Measurements from ENCODE around the gene IMMP2L.
A peak's percentile ranks its signal among the peaks of the same experiment; 100 is the strongest.

IMMP2L gene

GRCh38 chr7:111529507-111530355, 32.6 kb downstream of the IMMP2L start:
- TF ChIP-seq EZH2 (IDR thresholded peaks at IDR 0.05; ENCODE audit: borderline replicate concordance, low read depth, low read length, severe bottlenecking) = no peak
- TF ChIP-seq, protein P1, sequence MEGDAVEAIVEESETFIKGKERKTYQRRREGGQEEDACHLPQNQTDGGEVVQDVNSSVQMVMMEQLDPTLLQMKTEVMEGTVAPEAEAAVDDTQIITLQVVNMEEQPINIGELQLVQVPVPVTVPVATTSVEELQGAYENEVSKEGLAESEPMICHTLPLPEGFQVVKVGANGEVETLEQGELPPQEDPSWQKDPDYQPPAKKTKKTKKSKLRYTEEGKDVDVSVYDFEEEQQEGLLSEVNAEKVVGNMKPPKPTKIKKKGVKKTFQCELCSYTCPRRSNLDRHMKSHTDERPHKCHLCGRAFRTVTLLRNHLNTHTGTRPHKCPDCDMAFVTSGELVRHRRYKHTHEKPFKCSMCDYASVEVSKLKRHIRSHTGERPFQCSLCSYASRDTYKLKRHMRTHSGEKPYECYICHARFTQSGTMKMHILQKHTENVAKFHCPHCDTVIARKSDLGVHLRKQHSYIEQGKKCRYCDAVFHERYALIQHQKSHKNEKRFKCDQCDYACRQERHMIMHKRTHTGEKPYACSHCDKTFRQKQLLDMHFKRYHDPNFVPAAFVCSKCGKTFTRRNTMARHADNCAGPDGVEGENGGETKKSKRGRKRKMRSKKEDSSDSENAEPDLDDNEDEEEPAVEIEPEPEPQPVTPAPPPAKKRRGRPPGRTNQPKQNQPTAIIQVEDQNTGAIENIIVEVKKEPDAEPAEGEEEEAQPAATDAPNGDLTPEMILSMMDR (IDR thresholded peaks at IDR 0.05; ENCODE audit: borderline replicate concordance, extremely low read depth, low read length, poor library complexity, severe bottlenecking) = no peak
- no peak overlapping the region for H3K4me2 ChIP-seq (ENCODE audit: insufficient read depth, low read length)
- peaks cover 22% of the 10 kb centered on the region for H3K4me1 ChIP-seq (ENCODE audit: insufficient read depth, low read length)
- H4K20me1 ChIP-seq (ENCODE audit: insufficient read depth, low read length) = no peaks in the 10 kb centered on the region
- ATAC-seq (ENCODE audit: insufficient read depth, low read depth) = no peak
- no peak overlapping the region for H3K9ac ChIP-seq (ENCODE audit: low read depth, low read length)
- no peaks in the 10 kb centered on the region for H3K27me3 ChIP-seq (ENCODE audit: insufficient read depth, low read length, poor library complexity)
- no peak for DNase-seq
- no peak overlapping the region for H3K4me3 ChIP-seq (ENCODE audit: low read depth in 1 of 2, low read length in 2 of 2)
- H3K9me3 ChIP-seq (ENCODE audit: insufficient read depth, low read length, severe bottlenecking) = no peaks in the 10 kb centered on the region
- no peaks in the 10 kb centered on the region for H3K36me3 ChIP-seq (ENCODE audit: insufficient read depth, low read length)
- H3K27ac ChIP-seq (ENCODE audit: low read length) = no peak overlapping the region
- no peaks in the 10 kb centered on the region for H3K79me2 ChIP-seq (ENCODE audit: insufficient read depth, low read length)
- no peak overlapping the region for H2AFZ ChIP-seq (ENCODE audit: low read depth, low read length)

DNA sequence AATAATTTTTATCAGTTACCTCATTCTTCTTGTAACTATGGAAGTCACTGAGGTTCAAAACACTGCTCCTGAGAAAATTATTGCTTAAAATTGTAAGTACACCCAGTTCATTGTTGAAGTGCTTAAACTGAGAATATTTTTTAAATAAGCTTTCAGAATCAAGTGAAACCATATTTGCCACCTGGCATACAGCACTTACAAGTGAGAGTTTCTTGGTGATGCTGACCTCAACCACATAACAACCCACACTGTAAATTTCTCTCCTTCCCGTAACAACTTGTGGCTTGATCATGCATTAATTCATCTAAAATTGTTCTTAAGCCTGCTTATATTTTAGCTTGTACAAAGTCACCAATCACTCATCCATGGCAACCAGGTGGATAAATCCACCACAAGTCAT, 34.0 kb downstream of the IMMP2L start:
- ATAC-seq (ENCODE audit: insufficient read depth, low read depth) = peak; percentile 90
- Histone ChIP-seq H3K27ac (ENCODE audit: low read length) (no peak overlapping the region), H4K20me1 (ENCODE audit: insufficient read depth, low read length) (no peaks in the 10 kb centered on the region), H3K4me3 (ENCODE audit: low read depth in 1 of 2, low read length in 2 of 2) (no peak overlapping the region), H3K79me2 (ENCODE audit: insufficient read depth, low read length) (no peaks in the 10 kb centered on the region), H3K4me2 (ENCODE audit: insufficient read depth, low read length) (no peak overlapping the region), H3K9me3 (ENCODE audit: insufficient read depth, low read length, severe bottlenecking) (no peaks in the 10 kb centered on the region), H3K9ac (ENCODE audit: low read depth, low read length) (no peak overlapping the region), H3K4me1 (ENCODE audit: insufficient read depth, low read length) (peaks cover 22% of the 10 kb centered on the region), H2AFZ (ENCODE audit: low read depth, low read length) (no peak overlapping the region), H3K36me3 (ENCODE audit: insufficient read depth, low read length) (no peaks in the 10 kb centered on the region), H3K27me3 (ENCODE audit: insufficient read depth, low read length, poor library complexity) (no peaks in the 10 kb centered on the region)
- peak; percentile 16 for DNase-seq
- TF ChIP-seq, protein P1 (IDR thresholded peaks at IDR 0.05; ENCODE audit: borderline replicate concordance, extremely low read depth, low read length, poor library complexity, severe bottlenecking) = no peak
- TF ChIP-seq EZH2 (IDR thresholded peaks at IDR 0.05; ENCODE audit: borderline replicate concordance, low read depth, low read length, severe bottlenecking) = no peak

GRCh38 chr7:111527545-111527944, 34.7 kb downstream of the IMMP2L start:
- DNase-seq (no peak), ATAC-seq (ENCODE audit: insufficient read depth, low read depth) (no peak)
- H3K36me3 ChIP-seq (ENCODE audit: insufficient read depth, low read length) = no peaks in the 10 kb centered on the region
- no peak overlapping the region for H3K4me3 ChIP-seq (ENCODE audit: low read depth in 1 of 2, low read length in 2 of 2)
- no peak for TF ChIP-seq EZH2 (IDR thresholded peaks at IDR 0.05; ENCODE audit: borderline replicate concordance, low read depth, low read length, severe bottlenecking)
- TF ChIP-seq, protein P1 (IDR thresholded peaks at IDR 0.05; ENCODE audit: borderline replicate concordance, extremely low read depth, low read length, poor library complexity, severe bottlenecking) = no peak
- H3K9ac ChIP-seq (ENCODE audit: low read depth, low read length) = no peak overlapping the region
- peaks cover 22% of the 10 kb centered on the region for H3K4me1 ChIP-seq (ENCODE audit: insufficient read depth, low read length)
- H3K27me3 ChIP-seq (ENCODE audit: insufficient read depth, low read length, poor library complexity) = no peaks in the 10 kb centered on the region
- no peak overlapping the region for H3K27ac ChIP-seq (ENCODE audit: low read length)
- no peaks in the 10 kb centered on the region for H3K79me2 ChIP-seq (ENCODE audit: insufficient read depth, low read length)
- no peak overlapping the region for H2AFZ ChIP-seq (ENCODE audit: low read depth, low read length)
- no peaks in the 10 kb centered on the region for H3K9me3 ChIP-seq (ENCODE audit: insufficient read depth, low read length, severe bottlenecking)
- no peak overlapping the region for H3K4me2 ChIP-seq (ENCODE audit: insufficient read depth, low read length)
- no peaks in the 10 kb centered on the region for H4K20me1 ChIP-seq (ENCODE audit: insufficient read depth, low read length)
